Lower leg skin (tissue), 4 donors: Measurements from ENCODE around the gene COL10A1. TPM values are rescaled to one million over a fixed set of nuclear protein-coding genes. Genes with fewer than 3 reads are reported as not detected.

Source experiments
- DNase-seq, 2 donors: peaks; one replicate each; pipeline ENCODE4 v3.0.0-alpha.2; 2019; ENCODE audit warnings: low spot score in 2 of 2
- H3K4me3 ChIP-seq: fragments of 200-600 bp; sonication (generic); 2 replicates; pipeline ENCODE4 v1.5.1; 2017; ENCODE audit warnings: mild to moderate bottlenecking, low read depth; ENCODE audit not compliant: poor library complexity, severe bottlenecking
- CTCF ChIP-seq, 3 donors: fragments of 450-650 bp; IDR thresholded peaks; one replicate each; pipeline ENCODE4 v1.5.1; 2016; ENCODE audit warnings: antibody characterized with exemption in 3 of 3, mild to moderate bottlenecking in 3 of 3, moderate library complexity in 2 of 3
- POLR2A ChIP-seq, 2 donors: fragments of 450-650 bp; IDR thresholded peaks; one replicate each; pipeline ENCODE4 v1.6.1; 2016 to 2017; ENCODE audit warnings: antibody characterized with exemption in 2 of 2, mild to moderate bottlenecking in 1 of 2, moderate library complexity in 1 of 2
- WGBS, 2 donors: methylation state at CpG; one replicate each; pipeline ENCODE4 v1.1.5; 2018; 5-methylcytosine and 5-hydroxymethylcytosine counted together
- intact Hi-C: fragments of 100-400 bp; cut with DNase I; formaldehyde crosslinking; loops from one replicate; pipeline ENCODE4 v1.15.0; 2023; ENCODE audit warnings: low total_unique reads
- total RNA-seq, 4 donors: library from RNA; depleted of rRNA; stranded (reverse); fragments of >200 nt; gene quantifications; one replicate each; pipeline ENCODE4 v1.1.0, GENCODE V29; 2016

COL10A1 gene
- total RNA-seq, 4 donors from 2014 or later, result 0.23 TPM; not detected in 3

GRCh38 chr6:116078522-116078921 lies 47.4 kb downstream of the COL10A1 start:
- no peak for DNase-seq

DNA sequence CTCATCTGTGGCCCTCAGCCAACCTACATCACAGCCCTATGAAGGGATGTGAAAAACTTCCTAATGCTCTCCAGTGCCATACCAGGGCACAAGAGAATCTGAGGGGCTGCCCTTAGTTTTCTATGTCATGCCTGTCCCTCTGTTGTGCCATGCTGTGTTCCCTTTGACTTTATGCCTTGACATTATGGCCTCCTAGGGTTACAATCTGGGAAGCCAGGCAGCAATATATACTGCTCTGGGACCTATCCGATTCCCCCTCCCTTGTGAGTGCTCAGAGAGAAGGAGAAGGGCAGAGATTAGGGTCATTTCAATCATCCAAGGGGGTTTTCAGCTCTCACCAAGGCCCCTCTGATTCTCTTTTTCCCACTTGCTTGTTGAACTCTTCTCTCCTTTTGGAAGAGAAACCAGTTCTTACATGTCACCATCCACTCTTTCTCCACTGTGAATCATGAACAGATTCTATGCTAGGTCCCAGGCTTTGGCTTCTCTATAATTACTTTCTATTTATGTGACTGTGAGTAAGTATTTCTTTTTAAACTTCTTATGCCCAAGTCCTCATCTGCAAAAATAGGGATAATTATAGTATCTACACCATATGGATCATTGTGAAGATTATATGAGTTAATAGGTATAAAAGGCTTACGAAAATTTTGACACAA lies 51.1 kb downstream of the COL10A1 start:
- no peak for DNase-seq
- H3K4me3 ChIP-seq, result no peak overlapping the region
- 90 to 92% methylated on average over 2 of the region's 2 CpGs for WGBS, 2 donors
- TF ChIP-seq CTCF (IDR thresholded peaks at IDR 0.05), result no peak
- TF ChIP-seq POLR2A (IDR thresholded peaks at IDR 0.05), result no peak
- intact Hi-C loops, result no loop called here

More at GRCh38 chr6:116078522-116078921, 47.4 kb downstream of the COL10A1 start:
- whole genome bisulfite sequencing, 2 donors, result 72 to 75% methylated on average over 3 of the region's 3 CpGs
- intact Hi-C loops, result no loop called here
- H3K4me3 ChIP-seq, result no peak overlapping the region
- TF ChIP-seq POLR2A (IDR thresholded peaks at IDR 0.05), result no peak
- TF ChIP-seq CTCF (IDR thresholded peaks at IDR 0.05), result no peak

- TF ChIP-seq POLR2A (IDR thresholded peaks at IDR 0.05) (no peak), CTCF (IDR thresholded peaks at IDR 0.05) (no peak)
- no peak for DNase-seq
- 65 to 80% methylated on average over 2 of the region's 2 CpGs for WGBS, 2 donors
- H3K4me3 ChIP-seq, result no peak overlapping the region
- intact Hi-C loops, result no loop called here
Measured at GRCh38 chr6:116073765-116074440, 52.0 kb downstream of the COL10A1 start.

DNA sequence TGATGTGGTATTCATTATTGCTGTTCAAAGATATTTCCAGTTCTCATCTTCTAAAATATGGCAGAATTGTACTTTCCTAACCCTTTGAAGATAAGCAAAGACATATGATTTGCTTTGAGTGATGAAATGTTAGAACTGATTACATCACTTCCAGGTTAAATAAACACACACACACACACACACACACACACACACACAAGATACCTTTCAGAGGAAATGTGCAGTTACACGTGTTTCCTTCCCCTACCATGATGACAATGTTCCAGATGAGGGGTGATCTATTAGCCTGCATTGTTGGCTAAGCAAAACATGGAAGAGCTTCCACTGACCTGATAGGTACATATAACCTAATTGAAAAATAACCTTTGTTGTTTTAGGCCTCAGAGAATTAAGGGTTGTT lies 53.6 kb downstream of the COL10A1 start:
- DNase-seq, result no peak
- H3K4me3 ChIP-seq, result no peak overlapping the region
- 55 to 64% methylated on average over 1 of the region's 1 CpG for WGBS, 2 donors
- TF ChIP-seq POLR2A (IDR thresholded peaks at IDR 0.05) (no peak), CTCF (IDR thresholded peaks at IDR 0.05) (peak in 1 of 3 donors; percentile 14)
- intact Hi-C loops, result no loop called here

GRCh38 chr6:116070616-116071389 lies 55.1 kb downstream of the COL10A1 start:
- intact Hi-C loops, result no loop called here
- H3K4me3 ChIP-seq, result no peak overlapping the region
- TF ChIP-seq POLR2A (IDR thresholded peaks at IDR 0.05) (no peak), CTCF (IDR thresholded peaks at IDR 0.05) (no peak)
- no peak for DNase-seq
- WGBS, 2 donors, result 53 to 54% methylated on average over 2 of the region's 2 CpGs
